K562 (cell line): Measurements from ENCODE around the gene NODAL. TPM values are rescaled to one million over a fixed set of nuclear protein-coding genes. Genes with fewer than 3 reads are reported as not detected.

Experiments used
- CC2D1A ChIP-seq: fragments of 450-650 bp; IDR thresholded peaks from 2 replicates; pipeline ENCODE4 v1.6.1; 2017; ENCODE audit warnings: mild to moderate bottlenecking
- DLX4 ChIP-seq: fragments of 250-450 bp; sonication (Bioruptor Pico); IDR thresholded peaks from 2 replicates; pipeline ENCODE4 v1.6.1; 2021; ENCODE audit warnings: mild to moderate bottlenecking
- KDM1A ChIP-seq, 2 experiments: fragments of 450-650 bp; IDR thresholded peaks; 2 replicates each; pipeline ENCODE4 v1.6.1; 2016; ENCODE audit warnings: mild to moderate bottlenecking in 2 of 2
- MTA1 ChIP-seq: fragments of 450-650 bp; IDR thresholded peaks from 2 replicates; pipeline ENCODE4 v1.6.1; 2017; ENCODE audit warnings: borderline replicate concordance
- MTA3 ChIP-seq: fragments of 450-650 bp; formaldehyde crosslinking; IDR thresholded peaks from 2 replicates; pipeline ENCODE4 v1.6.1; 2017; ENCODE audit warnings: mild to moderate bottlenecking, borderline replicate concordance
- NFRKB ChIP-seq: fragments of 450-650 bp; IDR thresholded peaks from 2 replicates; pipeline ENCODE4 v1.6.1; 2016; ENCODE audit warnings: low read depth
- NUFIP1 ChIP-seq: fragments of 450-650 bp; IDR thresholded peaks from 2 replicates; pipeline ENCODE4 v1.6.1; 2018; ENCODE audit not compliant: partially characterized antibody
- PRMT5 ChIP-seq: sonication (generic); formaldehyde crosslinking; IDR thresholded peaks from 2 replicates; pipeline ENCODE4 v1.5.0; 2020; ENCODE audit warnings: missing genetic modification reagents
- RB1 ChIP-seq: fragments of 450-650 bp; IDR thresholded peaks from 2 replicates; pipeline ENCODE4 v1.6.1; 2017; ENCODE audit warnings: low read depth, mild to moderate bottlenecking
- RHOXF2B ChIP-seq: fragments of 250-450 bp; sonication (Bioruptor Pico); conservative IDR thresholded peaks from 2 replicates; pipeline ENCODE4 v1.5.1; 2021
- THRAP3 ChIP-seq: fragments of 450-650 bp; IDR thresholded peaks from 2 replicates; pipeline ENCODE4 v1.6.1; 2016; ENCODE audit warnings: mild to moderate bottlenecking, inconsistent platforms, borderline replicate concordance
- U2AF2 ChIP-seq: fragments of 200-400 bp; formaldehyde crosslinking; optimal IDR thresholded peaks from 2 replicates; pipeline ENCODE3; 2017; ENCODE audit warnings: low read depth, mild to moderate bottlenecking, low read length
- ZNF239 ChIP-seq: fragments of 250-450 bp; sonication (Bioruptor Pico); IDR thresholded peaks from 2 replicates; pipeline ENCODE4 v1.4.0; 2020; ENCODE audit warnings: mild to moderate bottlenecking
- ZNF277 ChIP-seq: fragments of 250-450 bp; sonication (Bioruptor Pico); IDR thresholded peaks from 2 replicates; pipeline ENCODE4 v1.8.0; 2022; ENCODE audit warnings: inconsistent platforms, mild to moderate bottlenecking, moderate library complexity, borderline replicate concordance
- ZNF3 ChIP-seq: fragments of 250-450 bp; sonication (Bioruptor Pico); IDR thresholded peaks from 2 replicates; pipeline ENCODE4 v1.5.0; 2021; ENCODE audit warnings: mild to moderate bottlenecking, moderate library complexity
- ZSCAN29 ChIP-seq: fragments of 450-650 bp; IDR thresholded peaks from 2 replicates; pipeline ENCODE4 v1.6.1; 2017
- polyA plus RNA-seq, 8 experiments: library from polyadenylated mRNA; depleted of rRNA in 4 of 8; stranded (reverse) in 5 of 8; unstranded in 3 of 8; fragments of >200 nt; fragmentation: Nextera tagmentation in 2 of 8; fragmentation: Illumina TruSeq in 1 of 8; extraction: Ambion mirVana in 2 of 8; extraction: Trizol in 1 of 8; gene quantifications; 2 replicates each; pipeline versions ENCODE4 v1.2.1 to v1.2.3, GENCODE V29; 2011 to 2014; ENCODE audit warnings: inconsistent platforms in 1 of 8, missing spikeins in 1 of 8
- total RNA-seq, 7 experiments: library from RNA; depleted of rRNA in 6 of 7; stranded (reverse); fragments of >200 nt in 6 of 7; fragmentation: Illumina TruSeq in 2 of 7; extraction: Trizol in 2 of 7; gene quantifications; 2 replicates each; pipeline versions ENCODE4 v1.2.1 to v1.2.3, GENCODE V29; 2011 to 2021; ENCODE audit warnings: low replicate concordance in 1 of 7
- TF ChIP-seq, protein P1 (sequence below): fragments of 250-450 bp; sonication (Bioruptor Pico); IDR thresholded peaks from 2 replicates; pipeline ENCODE4 v1.4.0; 2020
- TF ChIP-seq, protein P2 (sequence below), 2 experiments: fragments of 150-350 bp in 1 of 2; IDR thresholded peaks; 2 replicates each; pipeline ENCODE4 v1.6.1; 2012 to 2016; ENCODE audit warnings: low read depth in 2 of 2, low read length in 2 of 2, mild to moderate bottlenecking in 1 of 2, moderate library complexity in 1 of 2

NODAL gene
- total and polyA plus RNA-seq, 9 of the 15 experiments (the other 6 are each of a cell fraction or from before 2014, with no cell fraction given) = not detected

- TF ChIP-seq KDM1A (IDR thresholded peaks at IDR 0.05) = no peak
- TF ChIP-seq CC2D1A = peak; percentile 59; the same call in 1 of the 2 replicates
- TF ChIP-seq ZNF3 (CRISPR knock-in tag) = no peak
- TF ChIP-seq U2AF2 = no peak
- TF ChIP-seq RHOXF2B (CRISPR knock-in tag) = no peak
- TF ChIP-seq, protein P1, sequence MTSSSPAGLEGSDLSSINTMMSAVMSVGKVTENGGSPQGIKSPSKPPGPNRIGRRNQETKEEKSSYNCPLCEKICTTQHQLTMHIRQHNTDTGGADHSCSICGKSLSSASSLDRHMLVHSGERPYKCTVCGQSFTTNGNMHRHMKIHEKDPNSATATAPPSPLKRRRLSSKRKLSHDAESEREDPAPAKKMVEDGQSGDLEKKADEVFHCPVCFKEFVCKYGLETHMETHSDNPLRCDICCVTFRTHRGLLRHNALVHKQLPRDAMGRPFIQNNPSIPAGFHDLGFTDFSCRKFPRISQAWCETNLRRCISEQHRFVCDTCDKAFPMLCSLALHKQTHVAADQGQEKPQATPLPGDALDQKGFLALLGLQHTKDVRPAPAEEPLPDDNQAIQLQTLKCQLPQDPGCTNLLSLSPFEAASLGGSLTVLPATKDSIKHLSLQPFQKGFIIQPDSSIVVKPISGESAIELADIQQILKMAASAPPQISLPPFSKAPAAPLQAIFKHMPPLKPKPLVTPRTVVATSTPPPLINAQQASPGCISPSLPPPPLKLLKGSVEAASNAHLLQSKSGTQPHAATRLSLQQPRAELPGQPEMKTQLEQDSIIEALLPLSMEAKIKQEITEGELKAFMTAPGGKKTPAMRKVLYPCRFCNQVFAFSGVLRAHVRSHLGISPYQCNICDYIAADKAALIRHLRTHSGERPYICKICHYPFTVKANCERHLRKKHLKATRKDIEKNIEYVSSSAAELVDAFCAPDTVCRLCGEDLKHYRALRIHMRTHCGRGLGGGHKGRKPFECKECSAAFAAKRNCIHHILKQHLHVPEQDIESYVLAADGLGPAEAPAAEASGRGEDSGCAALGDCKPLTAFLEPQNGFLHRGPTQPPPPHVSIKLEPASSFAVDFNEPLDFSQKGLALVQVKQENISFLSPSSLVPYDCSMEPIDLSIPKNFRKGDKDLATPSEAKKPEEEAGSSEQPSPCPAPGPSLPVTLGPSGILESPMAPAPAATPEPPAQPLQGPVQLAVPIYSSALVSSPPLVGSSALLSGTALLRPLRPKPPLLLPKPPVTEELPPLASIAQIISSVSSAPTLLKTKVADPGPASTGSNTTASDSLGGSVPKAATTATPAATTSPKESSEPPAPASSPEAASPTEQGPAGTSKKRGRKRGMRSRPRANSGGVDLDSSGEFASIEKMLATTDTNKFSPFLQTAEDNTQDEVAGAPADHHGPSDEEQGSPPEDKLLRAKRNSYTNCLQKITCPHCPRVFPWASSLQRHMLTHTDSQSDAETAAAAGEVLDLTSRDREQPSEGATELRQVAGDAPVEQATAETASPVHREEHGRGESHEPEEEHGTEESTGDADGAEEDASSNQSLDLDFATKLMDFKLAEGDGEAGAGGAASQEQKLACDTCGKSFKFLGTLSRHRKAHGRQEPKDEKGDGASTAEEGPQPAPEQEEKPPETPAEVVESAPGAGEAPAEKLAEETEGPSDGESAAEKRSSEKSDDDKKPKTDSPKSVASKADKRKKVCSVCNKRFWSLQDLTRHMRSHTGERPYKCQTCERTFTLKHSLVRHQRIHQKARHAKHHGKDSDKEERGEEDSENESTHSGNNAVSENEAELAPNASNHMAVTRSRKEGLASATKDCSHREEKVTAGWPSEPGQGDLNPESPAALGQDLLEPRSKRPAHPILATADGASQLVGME (CRISPR knock-in tag) = no peak
- no peak for TF ChIP-seq NFRKB
- no peak for TF ChIP-seq ZNF277 (CRISPR knock-in tag)
- TF ChIP-seq THRAP3 = no peak
- TF ChIP-seq RB1 = peak; percentile 43; the same call in 1 of the 2 replicates
- TF ChIP-seq ZSCAN29 = no peak
- TF ChIP-seq NUFIP1 = no peak
- no peak for TF ChIP-seq ZNF239
- TF ChIP-seq DLX4 (CRISPR knock-in tag) = no peak
- TF ChIP-seq PRMT5 = 0 out of 2 replicates have a peak, but pooled peaks have one; percentile 36
- TF ChIP-seq, protein P2, sequence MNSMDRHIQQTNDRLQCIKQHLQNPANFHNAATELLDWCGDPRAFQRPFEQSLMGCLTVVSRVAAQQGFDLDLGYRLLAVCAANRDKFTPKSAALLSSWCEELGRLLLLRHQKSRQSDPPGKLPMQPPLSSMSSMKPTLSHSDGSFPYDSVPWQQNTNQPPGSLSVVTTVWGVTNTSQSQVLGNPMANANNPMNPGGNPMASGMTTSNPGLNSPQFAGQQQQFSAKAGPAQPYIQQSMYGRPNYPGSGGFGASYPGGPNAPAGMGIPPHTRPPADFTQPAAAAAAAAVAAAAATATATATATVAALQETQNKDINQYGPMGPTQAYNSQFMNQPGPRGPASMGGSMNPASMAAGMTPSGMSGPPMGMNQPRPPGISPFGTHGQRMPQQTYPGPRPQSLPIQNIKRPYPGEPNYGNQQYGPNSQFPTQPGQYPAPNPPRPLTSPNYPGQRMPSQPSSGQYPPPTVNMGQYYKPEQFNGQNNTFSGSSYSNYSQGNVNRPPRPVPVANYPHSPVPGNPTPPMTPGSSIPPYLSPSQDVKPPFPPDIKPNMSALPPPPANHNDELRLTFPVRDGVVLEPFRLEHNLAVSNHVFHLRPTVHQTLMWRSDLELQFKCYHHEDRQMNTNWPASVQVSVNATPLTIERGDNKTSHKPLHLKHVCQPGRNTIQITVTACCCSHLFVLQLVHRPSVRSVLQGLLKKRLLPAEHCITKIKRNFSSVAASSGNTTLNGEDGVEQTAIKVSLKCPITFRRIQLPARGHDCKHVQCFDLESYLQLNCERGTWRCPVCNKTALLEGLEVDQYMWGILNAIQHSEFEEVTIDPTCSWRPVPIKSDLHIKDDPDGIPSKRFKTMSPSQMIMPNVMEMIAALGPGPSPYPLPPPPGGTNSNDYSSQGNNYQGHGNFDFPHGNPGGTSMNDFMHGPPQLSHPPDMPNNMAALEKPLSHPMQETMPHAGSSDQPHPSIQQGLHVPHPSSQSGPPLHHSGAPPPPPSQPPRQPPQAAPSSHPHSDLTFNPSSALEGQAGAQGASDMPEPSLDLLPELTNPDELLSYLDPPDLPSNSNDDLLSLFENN (IDR thresholded peaks at IDR 0.05; ENCODE audit: low read depth in 2 of 2, low read length in 2 of 2) = no peak
- no peak for TF ChIP-seq MTA1
- no peak for TF ChIP-seq MTA3
Observed at GRCh38 chr10:70461397-70462348, 20.2 kb upstream of the NODAL start (continued).
